Measurements from ENCODE around the gene TBC1D10B.
A peak's percentile ranks its signal among the peaks of the same experiment; 100 is the strongest.

Gene TBC1D10B

GRCh38 chr16:30370456-30371247, at the start of gene TBC1D10B:
Gene TBC1D10B, minus strand, starts transcription at chr16:30370494. Its CDS starts 311 bp downstream, at chr16:30370183.
- TF ChIP-seq CTCF (conservative IDR thresholded peaks at IDR 0.05), result no peak
- no peak for TF ChIP-seq ZFX (IDR thresholded peaks at IDR 0.05)
- peak within 1 kb of the TSS; percentile 89 for H3K27ac ChIP-seq

- peak overlapping the region; percentile 85 for H3K27ac ChIP-seq
- TF ChIP-seq ZFX (IDR thresholded peaks at IDR 0.05) (no peak), CTCF (conservative IDR thresholded peaks at IDR 0.05) (no peak)
Measured at GRCh38 chr16:30418350-30419181, 48.3 kb upstream of the TBC1D10B start.

GRCh38 chr16:30417529-30418349, 47.4 kb upstream of the TBC1D10B start:
- no peak; the same call in 1 of the 2 replicates for TF ChIP-seq CTCF (conservative IDR thresholded peaks at IDR 0.05)
- no peak for TF ChIP-seq ZFX (IDR thresholded peaks at IDR 0.05)
- H3K27ac ChIP-seq, result peak overlapping the region; percentile 85

GRCh38 chr16:30416624-30417528, 46.6 kb upstream of the TBC1D10B start:
- H3K27ac ChIP-seq, result peak overlapping the region; percentile 85
- TF ChIP-seq CTCF (conservative IDR thresholded peaks at IDR 0.05) (no peak), ZFX (IDR thresholded peaks at IDR 0.05) (no peak)

- TF ChIP-seq ZFX (IDR thresholded peaks at IDR 0.05) (no peak), CTCF (conservative IDR thresholded peaks at IDR 0.05) (no peak)
- H3K27ac ChIP-seq, result no peak overlapping the region
Measured at GRCh38 chr16:30416047-30416603, 45.8 kb upstream of the TBC1D10B start.

GRCh38 chr16:30414159-30414558, 43.9 kb upstream of the TBC1D10B start:
- H3K27ac ChIP-seq, result no peak overlapping the region
- TF ChIP-seq CTCF (conservative IDR thresholded peaks at IDR 0.05) (no peak), ZFX (IDR thresholded peaks at IDR 0.05) (no peak)

Data from C4-2B (cell line).